GM12878 (cell line): Measurements from ENCODE around the gene FEZF2.

Experiments
- ATF3 ChIP-seq: IDR thresholded peaks from 2 replicates; pipeline ENCODE4 v1.6.1; 2011; ENCODE audit warnings: low read depth, mild to moderate bottlenecking, low read length, moderate library complexity, borderline replicate concordance; ENCODE audit errors: extremely low read depth
- BHLHE40 ChIP-seq, 2 experiments: fragments of 450-650 bp in 1 of 2; IDR thresholded peaks; 2 replicates each; pipeline ENCODE4 v1.6.1; 2011 to 2017; ENCODE audit warnings: low read depth in 2 of 2, borderline replicate concordance in 1 of 2, improper control_type of control experiment in 1 of 2, low read length in 1 of 2, mild to moderate bottlenecking in 1 of 2
- CEBPB ChIP-seq, 2 experiments: fragments of 150-350 bp in 1 of 2; IDR thresholded peaks; 2 replicates each; pipeline ENCODE4 v1.6.1; 2012 to 2014; ENCODE audit warnings: low read depth in 2 of 2, low read length in 2 of 2, borderline replicate concordance in 1 of 2, inconsistent platforms in 1 of 2
- CTCF ChIP-seq, 3 experiments: IDR thresholded peaks in 2 of 3; conservative IDR thresholded peaks in 1 of 3; 2 replicates each; pipeline ENCODE4 v1.5.1; 2011; ENCODE audit warnings: low read depth in 3 of 3, low read length in 3 of 3, mild to moderate bottlenecking in 3 of 3, control low read depth in 2 of 3, moderate library complexity in 2 of 3, inconsistent platforms in 1 of 3, mixed read lengths in 1 of 3; ENCODE audit not compliant: control insufficient read depth in 2 of 3, insufficient read depth in 1 of 3; ENCODE audit errors: extremely low read depth in 1 of 3
- EED ChIP-seq: sonication (generic); IDR thresholded peaks from 2 replicates; pipeline ENCODE4 v1.6.1; 2016; ENCODE audit warnings: antibody characterized with exemption, low read depth
- EP300 ChIP-seq, 2 experiments: fragments of 150-350 bp in 1 of 2; IDR thresholded peaks; 2 replicates each; pipeline ENCODE4 v1.6.1; 2011 to 2012; ENCODE audit warnings: low read depth in 2 of 2, low read length in 2 of 2, borderline replicate concordance in 1 of 2, improper control_type of control experiment in 1 of 2, inconsistent platforms in 1 of 2; ENCODE audit not compliant: control insufficient read depth in 1 of 2
- JUNB ChIP-seq: IDR thresholded peaks from 2 replicates; pipeline ENCODE4 v1.6.1; 2016; ENCODE audit warnings: antibody characterized with exemption, mild to moderate bottlenecking
- NRF1 ChIP-seq: conservative IDR thresholded peaks from 2 replicates; pipeline ENCODE4 v1.6.1; 2011; ENCODE audit warnings: mild to moderate bottlenecking, low read depth, low read length, improper control_type of control experiment
- PAX5 ChIP-seq: IDR thresholded peaks from 2 replicates; pipeline ENCODE4 v1.6.1; 2011; ENCODE audit warnings: low read depth, low read length, borderline replicate concordance
- POLR2AphosphoS5 ChIP-seq: IDR thresholded peaks from 2 replicates; pipeline ENCODE4 v1.6.1; 2011; ENCODE audit warnings: mild to moderate bottlenecking, low read length, inconsistent platforms

- no peak for TF ChIP-seq CEBPB (IDR thresholded peaks at IDR 0.05; ENCODE audit: borderline replicate concordance in 1 of 2, low read depth in 2 of 2, low read length in 2 of 2)
- no peak for TF ChIP-seq CTCF (IDR thresholded peaks at IDR 0.05 in 2 of 3, conservative IDR thresholded peaks at IDR 0.05 in 1 of 3; ENCODE audit: control insufficient read depth in 2 of 3, extremely low read depth in 1 of 3, insufficient read depth in 1 of 3, low read depth in 3 of 3, low read length in 3 of 3)
- no peak for TF ChIP-seq EED
- TF ChIP-seq EP300 (IDR thresholded peaks at IDR 0.05; ENCODE audit: borderline replicate concordance in 1 of 2, control insufficient read depth in 1 of 2, low read depth in 2 of 2, low read length in 2 of 2) = no peak
- no peak for TF ChIP-seq BHLHE40 (IDR thresholded peaks at IDR 0.05; ENCODE audit: borderline replicate concordance in 1 of 2, low read depth in 2 of 2, low read length in 1 of 2)
- TF ChIP-seq POLR2AphosphoS5 = no peak
- no peak for TF ChIP-seq JUNB
- TF ChIP-seq PAX5 = no peak
- TF ChIP-seq ATF3 = no peak
- no peak for TF ChIP-seq NRF1
These were observed 43.4 kb downstream of the FEZF2 start for GRCh38 chr3:62329971-62330370.
